ENCODE results near the gene ANK3. TPM values are rescaled to one million over a fixed set of nuclear protein-coding genes. Genes with fewer than 3 reads are reported as not detected.

Gene ANK3
- total RNA-seq, 1 donor: 248 TPM

DNA sequence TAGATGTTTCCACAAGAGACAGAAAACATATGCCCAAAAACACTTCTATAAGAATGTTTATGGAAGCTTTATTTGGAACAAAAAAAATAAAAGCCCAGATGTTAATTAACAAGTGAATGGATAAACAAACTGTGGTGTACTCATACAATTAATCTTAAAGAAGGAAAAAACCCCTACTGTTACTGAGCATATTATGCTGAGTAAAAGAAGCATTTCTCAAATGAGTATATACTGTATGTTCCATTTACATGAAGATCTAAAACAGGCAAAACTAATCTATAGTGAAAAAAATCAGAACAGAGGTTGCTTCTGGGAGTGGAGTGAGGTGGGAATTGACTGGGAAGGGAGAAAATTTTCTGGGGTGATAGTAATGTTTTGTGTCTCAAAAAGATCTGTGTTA, 15.5 kb upstream of the ANK3 start:
- H3K4me3 ChIP-seq (ENCODE audit: low read depth, low read length): no peak overlapping the region
- DNase-seq (ENCODE audit: low read depth): no peak
- TF ChIP-seq, protein P1, sequence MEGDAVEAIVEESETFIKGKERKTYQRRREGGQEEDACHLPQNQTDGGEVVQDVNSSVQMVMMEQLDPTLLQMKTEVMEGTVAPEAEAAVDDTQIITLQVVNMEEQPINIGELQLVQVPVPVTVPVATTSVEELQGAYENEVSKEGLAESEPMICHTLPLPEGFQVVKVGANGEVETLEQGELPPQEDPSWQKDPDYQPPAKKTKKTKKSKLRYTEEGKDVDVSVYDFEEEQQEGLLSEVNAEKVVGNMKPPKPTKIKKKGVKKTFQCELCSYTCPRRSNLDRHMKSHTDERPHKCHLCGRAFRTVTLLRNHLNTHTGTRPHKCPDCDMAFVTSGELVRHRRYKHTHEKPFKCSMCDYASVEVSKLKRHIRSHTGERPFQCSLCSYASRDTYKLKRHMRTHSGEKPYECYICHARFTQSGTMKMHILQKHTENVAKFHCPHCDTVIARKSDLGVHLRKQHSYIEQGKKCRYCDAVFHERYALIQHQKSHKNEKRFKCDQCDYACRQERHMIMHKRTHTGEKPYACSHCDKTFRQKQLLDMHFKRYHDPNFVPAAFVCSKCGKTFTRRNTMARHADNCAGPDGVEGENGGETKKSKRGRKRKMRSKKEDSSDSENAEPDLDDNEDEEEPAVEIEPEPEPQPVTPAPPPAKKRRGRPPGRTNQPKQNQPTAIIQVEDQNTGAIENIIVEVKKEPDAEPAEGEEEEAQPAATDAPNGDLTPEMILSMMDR (IDR thresholded peaks at IDR 0.05; ENCODE audit: insufficient read depth, low read length): no peak

DNA sequence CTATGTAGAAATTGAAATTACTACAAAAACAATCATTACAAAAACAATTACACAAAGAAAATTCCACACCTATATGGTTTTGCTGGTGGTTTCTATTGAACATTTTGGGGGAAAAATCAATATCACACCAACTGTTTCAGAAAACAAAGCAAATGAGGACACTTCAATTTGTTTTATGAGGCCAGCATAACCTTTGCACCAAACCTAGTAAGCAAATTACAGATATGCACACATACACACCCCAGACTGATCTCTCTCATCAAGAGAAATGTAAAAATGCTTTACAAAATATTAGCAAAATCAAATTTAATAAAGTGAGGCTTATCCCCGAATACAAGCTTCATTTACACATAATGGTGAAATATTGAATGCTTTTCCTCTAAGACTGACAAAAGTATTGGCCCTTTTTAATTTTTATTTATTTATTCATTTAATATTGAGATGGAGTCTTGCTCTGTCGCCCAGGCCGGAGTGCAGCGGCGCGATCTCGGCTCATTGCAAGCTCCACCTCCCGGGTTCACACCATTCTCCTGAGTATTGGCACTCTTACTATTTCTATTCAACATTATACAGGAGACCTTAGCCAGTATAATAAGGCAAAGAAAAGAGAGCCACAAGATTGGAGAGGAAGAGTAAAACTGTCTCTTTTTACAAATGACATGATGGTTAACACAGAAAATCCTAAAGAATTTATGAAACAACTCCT, 13.6 kb upstream of the ANK3 start:
- TF ChIP-seq, protein P1 (IDR thresholded peaks at IDR 0.05; ENCODE audit: insufficient read depth, low read length): no peak
- no peak overlapping the region for H3K4me3 ChIP-seq (ENCODE audit: low read depth, low read length)
- DNase-seq (ENCODE audit: low read depth): no peak

DNA sequence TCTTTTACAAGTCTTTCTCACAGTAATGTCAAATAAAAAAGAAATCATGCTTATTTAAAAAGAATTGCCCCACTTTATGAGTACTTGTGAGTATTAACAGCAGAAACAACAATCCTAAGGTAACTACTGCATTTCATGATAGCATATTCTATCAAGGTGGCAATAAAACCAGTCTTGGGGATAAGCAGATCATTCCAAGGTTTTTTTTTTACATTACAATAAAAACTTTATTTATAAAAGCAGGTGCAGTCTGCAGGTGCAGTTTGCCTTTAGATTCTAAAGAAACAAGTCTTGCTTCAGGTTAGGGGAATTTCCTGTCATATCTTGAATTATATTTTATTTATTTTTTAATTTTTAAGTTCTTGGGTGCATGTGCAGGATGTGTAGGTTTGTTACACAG, 10.7 kb upstream of the ANK3 start:
- no peak overlapping the region for H3K4me3 ChIP-seq (ENCODE audit: low read depth, low read length)
- TF ChIP-seq, protein P1 (IDR thresholded peaks at IDR 0.05; ENCODE audit: insufficient read depth, low read length): no peak
- no peak for DNase-seq (ENCODE audit: low read depth)

DNA sequence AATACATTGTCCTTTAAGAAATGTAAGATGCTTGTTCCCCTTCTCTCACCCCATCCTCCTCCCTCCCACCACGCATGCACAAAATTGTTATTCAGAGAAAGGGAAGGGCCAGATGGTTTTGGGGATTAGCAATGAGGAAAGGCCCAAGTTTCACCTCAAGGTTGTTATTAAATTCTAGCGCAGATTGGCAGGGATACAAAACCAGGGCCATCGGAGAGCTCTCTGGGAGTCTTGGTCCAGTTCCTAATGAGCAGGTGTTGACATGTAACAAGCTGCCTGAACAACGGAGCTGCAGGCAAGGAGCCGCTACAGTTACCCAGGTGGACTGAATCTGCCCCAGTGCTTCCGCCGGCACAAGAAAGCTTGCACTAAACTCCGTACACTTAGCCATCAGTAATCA, 9.7 kb upstream of the ANK3 start:
- TF ChIP-seq, protein P1 (IDR thresholded peaks at IDR 0.05; ENCODE audit: insufficient read depth, low read length): no peak
- no peak overlapping the region for H3K4me3 ChIP-seq (ENCODE audit: low read depth, low read length)
- no peak for DNase-seq (ENCODE audit: low read depth)

DNA sequence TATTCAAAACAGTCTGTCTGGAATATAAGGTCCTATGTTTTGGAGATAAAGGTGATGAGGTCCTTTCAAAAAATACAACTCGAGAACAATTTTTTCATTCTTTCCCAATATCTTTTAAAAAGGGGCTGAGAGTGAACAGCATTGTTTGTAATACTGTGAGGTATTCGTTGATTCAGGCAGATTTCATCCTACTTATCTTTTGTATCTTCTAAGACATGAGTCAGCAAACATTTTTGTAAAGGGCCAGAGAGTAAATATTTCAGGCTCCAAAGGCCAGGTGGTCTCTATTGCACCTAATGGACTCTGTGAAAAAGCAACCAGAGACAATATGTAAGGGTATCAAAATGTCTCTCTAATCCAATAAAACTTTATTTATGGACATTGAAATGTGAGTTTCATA, 8.1 kb upstream of the ANK3 start:
- TF ChIP-seq, protein P1 (IDR thresholded peaks at IDR 0.05; ENCODE audit: insufficient read depth, low read length): no peak
- no peak for DNase-seq (ENCODE audit: low read depth)
- no peak overlapping the region for H3K4me3 ChIP-seq (ENCODE audit: low read depth, low read length)

DNA sequence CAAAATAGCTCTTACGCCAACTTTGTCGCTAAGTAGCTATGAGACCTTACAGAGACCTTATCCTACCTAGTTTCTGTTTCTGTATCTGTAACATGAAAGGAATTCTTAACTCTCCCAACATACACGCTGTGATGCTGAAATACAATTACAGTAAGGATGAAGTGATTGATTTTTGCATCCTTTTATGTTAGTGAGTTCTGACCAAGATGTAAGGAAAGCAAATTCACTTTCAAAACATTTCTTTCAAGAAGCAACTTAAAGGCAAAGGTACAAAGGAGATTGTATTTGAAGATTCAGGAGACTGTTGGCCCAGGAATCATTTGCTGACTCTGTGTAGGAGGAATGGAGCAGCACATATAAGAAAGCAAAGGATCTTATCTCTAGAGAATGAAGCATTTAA, 7.1 kb upstream of the ANK3 start:
- DNase-seq (ENCODE audit: low read depth): peak; percentile 36
- TF ChIP-seq, protein P1 (IDR thresholded peaks at IDR 0.05; ENCODE audit: insufficient read depth, low read length): no peak

DNA sequence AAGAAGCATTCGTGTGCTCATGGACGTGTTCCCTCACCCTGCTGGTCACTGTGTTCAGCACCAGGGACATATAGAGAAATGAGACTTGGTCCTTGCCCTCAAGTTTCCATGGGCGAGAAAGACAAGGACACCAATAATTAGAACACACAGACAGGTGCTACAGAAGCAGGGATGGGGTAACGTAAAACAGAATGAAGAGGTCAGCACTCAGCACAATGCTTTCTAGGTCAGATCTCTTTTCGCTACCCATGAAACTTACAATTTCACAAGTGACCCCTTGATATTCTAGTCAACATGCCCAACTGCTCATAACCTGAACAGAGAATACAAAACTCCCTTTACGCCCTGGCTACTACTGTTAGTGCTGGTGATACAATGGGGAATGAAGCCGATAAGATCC, 6.0 kb upstream of the ANK3 start:
- TF ChIP-seq, protein P1 (IDR thresholded peaks at IDR 0.05; ENCODE audit: insufficient read depth, low read length): no peak
- DNase-seq (ENCODE audit: low read depth): no peak
- no peak overlapping the region for H3K4me3 ChIP-seq (ENCODE audit: low read depth, low read length)

More for the DNA sequence above, 7.1 kb upstream of the ANK3 start:
- H3K4me3 ChIP-seq (ENCODE audit: low read depth, low read length): no peak overlapping the region
